Transverse colon (tissue), 4 donors: Measurements from ENCODE around the gene TBL1Y. TPM values are rescaled to one million over a fixed set of nuclear protein-coding genes. Genes with fewer than 3 reads are reported as not detected.

Source experiments
- DNase-seq: peaks from one replicate; pipeline ENCODE4 v3.0.0-alpha.2; 2019
- H3K27ac ChIP-seq, 4 donors: fragments of 200-600 bp; sonication (generic); 2 replicates each; pipeline ENCODE4 v1.5.1; 2016 to 2018; ENCODE audit warnings: inconsistent platforms in 4 of 4
- H3K27me3 ChIP-seq: fragments of 200-600 bp; sonication (generic); 2 replicates; pipeline ENCODE4 v1.5.1; 2017; ENCODE audit warnings: inconsistent platforms
- H3K36me3 ChIP-seq, 4 donors: fragments of 200-600 bp; sonication (generic); 2 replicates each; pipeline ENCODE4 v1.5.1; 2017 to 2019; ENCODE audit warnings: inconsistent platforms in 4 of 4
- H3K4me1 ChIP-seq, 4 donors: fragments of 200-600 bp; sonication (generic); 2 replicates each; pipeline ENCODE4 v1.5.1; 2017 to 2020; ENCODE audit warnings: inconsistent platforms in 4 of 4
- H3K4me3 ChIP-seq, 4 donors: fragments of 200-600 bp; sonication (generic); 1 replicate in 1 of 4; 2 replicates in 3 of 4; pipeline versions ENCODE4 v1.5.1 to v1.6.1; 2017 to 2019; ENCODE audit warnings: inconsistent platforms in 4 of 4
- H3K9me3 ChIP-seq, 2 donors: fragments of 200-600 bp; sonication (generic); 2 replicates each; pipeline ENCODE4 v1.5.1; 2017 to 2019; ENCODE audit warnings: inconsistent platforms in 2 of 2
- EP300 ChIP-seq: sonication (generic); formaldehyde crosslinking; IDR thresholded peaks from one replicate; pipeline ENCODE4 v1.6.1; 2017; ENCODE audit warnings: antibody characterized with exemption, low read depth
- POLR2A ChIP-seq: fragments of 450-650 bp; IDR thresholded peaks from one replicate; pipeline ENCODE4 v1.6.1; 2016; ENCODE audit warnings: antibody characterized with exemption, mild to moderate bottlenecking, moderate library complexity
- POLR2AphosphoS5 ChIP-seq, 3 donors: sonication (generic); formaldehyde crosslinking; IDR thresholded peaks; one replicate each; pipeline ENCODE4 v1.6.1; 2016; ENCODE audit warnings: antibody characterized with exemption in 3 of 3
- WGBS, 2 donors: methylation state at CpG; one replicate each; pipeline ENCODE4 v1.1.5; 2018; ENCODE audit warnings: low coverage in 1 of 2; 5-methylcytosine and 5-hydroxymethylcytosine counted together
- in situ Hi-C, 4 donors: fragments of 200-750 bp; cut with MboI; loops; one replicate each; pipeline versions ENCODE4 v1.15.0 to v1.15.1; 2017; ENCODE audit warnings: low sequenced_read_pairs in 3 of 4, low pct_ligation_motif_present in 1 of 4, low pct_unique_long_range_greater_than_20kb in 1 of 4
- intact Hi-C: fragments of 100-400 bp; cut with DNase I; formaldehyde crosslinking; loops from one replicate; pipeline ENCODE4 v1.15.1; 2023; ENCODE audit warnings: low total_unique reads
- total RNA-seq, 4 donors: library from RNA; depleted of rRNA; stranded (reverse); fragments of >200 nt; gene quantifications; one replicate each; pipeline ENCODE4 v1.1.0, GENCODE V29; 2016
- TF ChIP-seq, protein P1 (sequence below), 5 experiments: fragments of 200-600 bp in 3 of 5; fragments of 450-650 bp in 2 of 5; sonication (generic) in 3 of 5; IDR thresholded peaks; 1 replicate in 2 of 5; 2 replicates in 3 of 5; pipeline ENCODE4 v1.5.1; 2016 to 2017; ENCODE audit warnings: antibody characterized with exemption in 5 of 5, inconsistent platforms in 3 of 5, mild to moderate bottlenecking in 2 of 5, moderate library complexity in 1 of 5

TBL1Y gene
- total RNA-seq, 4 donors from 2014 or later, result 0.68 TPM; not detected in 3

DNA sequence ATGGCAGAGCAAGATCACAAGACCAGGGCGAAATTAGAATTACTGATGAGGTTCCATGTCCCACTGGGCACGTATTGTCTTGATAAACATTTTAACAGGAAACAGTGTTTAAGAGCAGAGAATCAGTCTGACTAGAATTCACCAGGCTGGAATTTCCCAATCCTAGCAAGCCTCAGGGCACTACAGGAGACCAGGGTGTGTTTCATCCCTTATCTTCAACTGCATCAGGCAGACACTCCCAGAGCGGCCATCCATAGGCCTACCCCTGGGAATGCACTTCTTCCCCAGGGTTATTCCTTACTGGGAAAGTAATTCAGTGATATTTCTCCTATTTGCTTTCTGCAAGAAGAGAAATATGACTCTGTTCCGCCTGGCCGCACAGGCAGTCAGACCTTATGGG is 205.4 kb downstream of the TBL1Y start:
- no peaks in the 10 kb centered on the region for H3K9me3 ChIP-seq
- H3K27ac ChIP-seq, result no peak overlapping the region
- H3K36me3 ChIP-seq, result no peaks in the 10 kb centered on the region
- TF ChIP-seq, protein P1, sequence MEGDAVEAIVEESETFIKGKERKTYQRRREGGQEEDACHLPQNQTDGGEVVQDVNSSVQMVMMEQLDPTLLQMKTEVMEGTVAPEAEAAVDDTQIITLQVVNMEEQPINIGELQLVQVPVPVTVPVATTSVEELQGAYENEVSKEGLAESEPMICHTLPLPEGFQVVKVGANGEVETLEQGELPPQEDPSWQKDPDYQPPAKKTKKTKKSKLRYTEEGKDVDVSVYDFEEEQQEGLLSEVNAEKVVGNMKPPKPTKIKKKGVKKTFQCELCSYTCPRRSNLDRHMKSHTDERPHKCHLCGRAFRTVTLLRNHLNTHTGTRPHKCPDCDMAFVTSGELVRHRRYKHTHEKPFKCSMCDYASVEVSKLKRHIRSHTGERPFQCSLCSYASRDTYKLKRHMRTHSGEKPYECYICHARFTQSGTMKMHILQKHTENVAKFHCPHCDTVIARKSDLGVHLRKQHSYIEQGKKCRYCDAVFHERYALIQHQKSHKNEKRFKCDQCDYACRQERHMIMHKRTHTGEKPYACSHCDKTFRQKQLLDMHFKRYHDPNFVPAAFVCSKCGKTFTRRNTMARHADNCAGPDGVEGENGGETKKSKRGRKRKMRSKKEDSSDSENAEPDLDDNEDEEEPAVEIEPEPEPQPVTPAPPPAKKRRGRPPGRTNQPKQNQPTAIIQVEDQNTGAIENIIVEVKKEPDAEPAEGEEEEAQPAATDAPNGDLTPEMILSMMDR (IDR thresholded peaks at IDR 0.05), result no peak
- TF ChIP-seq EP300 (no peak), POLR2AphosphoS5 (IDR thresholded peaks at IDR 0.05) (no peak), POLR2A (no peak)
- intact Hi-C loops, result no loop called here
- in situ Hi-C loops, result no loop called here
- H3K4me3 ChIP-seq, result no peak overlapping the region
- 100% methylated on average over 2 of the region's 5 CpGs; no CpG with 5 or more reads in 1 of the 2 donors for WGBS, 2 donors
- no peaks in the 10 kb centered on the region for H3K27me3 ChIP-seq
- H3K4me1 ChIP-seq, result no peaks in the 10 kb centered on the region
- no peak for DNase-seq

DNA sequence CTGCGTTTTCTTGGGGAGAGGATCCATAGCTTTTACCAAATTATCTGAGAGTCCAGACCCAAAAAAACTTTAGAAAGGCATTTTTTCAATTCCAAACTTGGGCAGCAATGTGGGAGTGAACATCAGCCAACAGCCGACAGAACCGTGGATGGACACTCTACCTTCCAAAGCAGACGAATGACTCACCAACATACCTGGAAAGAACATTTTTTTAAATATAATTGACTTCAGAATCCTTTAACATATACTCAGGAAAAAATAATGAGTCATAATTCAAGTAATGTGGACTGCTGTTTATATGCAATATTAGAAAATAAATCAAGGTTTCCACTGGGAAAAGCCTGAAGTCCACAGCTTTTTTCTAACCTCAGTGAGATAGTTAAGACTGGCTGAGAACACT is 211.7 kb downstream of the TBL1Y start:
- H3K4me3 ChIP-seq, result no peak overlapping the region
- no peak overlapping the region for H3K27ac ChIP-seq
- in situ Hi-C loops, result no loop called here
- 48% methylated on average over 3 of the region's 4 CpGs; no CpG with 5 or more reads in 1 of the 2 donors for WGBS, 2 donors
- intact Hi-C loops, result no loop called here
- no peaks in the 10 kb centered on the region for H3K27me3 ChIP-seq
- DNase-seq, result no peak
- no peaks in the 10 kb centered on the region for H3K9me3 ChIP-seq
- no peak for TF ChIP-seq POLR2AphosphoS5 (IDR thresholded peaks at IDR 0.05)
- TF ChIP-seq, protein P1 (IDR thresholded peaks at IDR 0.05), result no peak
- no peak for TF ChIP-seq POLR2A
- no peak for TF ChIP-seq EP300
- H3K36me3 ChIP-seq, result no peaks in the 10 kb centered on the region
- H3K4me1 ChIP-seq, result no peaks in the 10 kb centered on the region

GRCh38 chrY:7125136-7126056 is 214.9 kb downstream of the TBL1Y start:
- in situ Hi-C loops (no loop called here), intact Hi-C loops (no loop called here)
- no peaks in the 10 kb centered on the region for H3K36me3 ChIP-seq
- no peaks in the 10 kb centered on the region for H3K4me1 ChIP-seq
- TF ChIP-seq, protein P1 (IDR thresholded peaks at IDR 0.05), result no peak
- TF ChIP-seq POLR2AphosphoS5 (IDR thresholded peaks at IDR 0.05) (no peak), EP300 (no peak), POLR2A (no peak)
- DNase-seq, result no peak
- H3K4me3 ChIP-seq, result no peak overlapping the region
- no peak overlapping the region for H3K27ac ChIP-seq
- WGBS, 2 donors, result no CpG with 5 or more reads among the region's 6 CpGs
- H3K9me3 ChIP-seq, result no peaks in the 10 kb centered on the region
- no peaks in the 10 kb centered on the region for H3K27me3 ChIP-seq

DNA sequence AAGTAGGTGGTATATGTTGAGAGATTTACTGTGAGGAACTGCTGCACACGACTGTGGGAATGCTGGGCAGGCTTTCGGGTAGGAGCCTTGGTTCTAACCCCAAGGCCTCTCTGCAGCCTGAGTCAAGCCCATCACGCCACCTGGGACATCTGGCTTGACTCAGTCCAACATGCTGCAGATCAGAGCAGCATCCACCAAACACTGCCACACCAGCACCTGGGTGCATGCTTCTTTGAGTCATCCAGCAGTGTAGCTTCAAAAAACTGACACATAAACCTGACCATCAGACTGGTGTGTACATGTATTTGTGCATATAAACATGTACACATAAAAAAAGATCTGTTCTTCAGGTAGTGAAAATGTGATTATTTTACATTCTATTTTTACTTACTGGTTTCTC is 217.7 kb downstream of the TBL1Y start:
- Histone ChIP-seq H3K4me1 (no peaks in the 10 kb centered on the region), H3K27me3 (no peaks in the 10 kb centered on the region), H3K9me3 (no peaks in the 10 kb centered on the region), H3K4me3 (no peak overlapping the region), H3K27ac (no peak overlapping the region), H3K36me3 (no peaks in the 10 kb centered on the region)
- no peak for DNase-seq
- WGBS, 2 donors, result no CpG with 5 or more reads among the region's 3 CpGs
- TF ChIP-seq EP300 (no peak), POLR2A (no peak), POLR2AphosphoS5 (IDR thresholded peaks at IDR 0.05) (no peak)
- TF ChIP-seq, protein P1 (IDR thresholded peaks at IDR 0.05), result no peak
- in situ Hi-C loops (no loop called here), intact Hi-C loops (no loop called here)

Other genes starting within 250 kb of the TBL1Y start
- not detected for gene AMELY, start 1.1 kb downstream of the TBL1Y start, total RNA-seq